GM19467 (cell line): ENCODE measurements around the gene SLC9A7.
A peak's percentile ranks its signal among the peaks of the same experiment; 100 is the strongest.

ENCODE experiments used
- ATAC-seq: cut with Tn5 transposase; IDR thresholded peaks from one replicate; pipeline ENCODE4 v1.9.1; 2021; ENCODE audit warnings: mild to moderate bottlenecking, moderate library complexity; ENCODE audit not compliant: unreplicated experiment

The SLC9A7 gene

DNA sequence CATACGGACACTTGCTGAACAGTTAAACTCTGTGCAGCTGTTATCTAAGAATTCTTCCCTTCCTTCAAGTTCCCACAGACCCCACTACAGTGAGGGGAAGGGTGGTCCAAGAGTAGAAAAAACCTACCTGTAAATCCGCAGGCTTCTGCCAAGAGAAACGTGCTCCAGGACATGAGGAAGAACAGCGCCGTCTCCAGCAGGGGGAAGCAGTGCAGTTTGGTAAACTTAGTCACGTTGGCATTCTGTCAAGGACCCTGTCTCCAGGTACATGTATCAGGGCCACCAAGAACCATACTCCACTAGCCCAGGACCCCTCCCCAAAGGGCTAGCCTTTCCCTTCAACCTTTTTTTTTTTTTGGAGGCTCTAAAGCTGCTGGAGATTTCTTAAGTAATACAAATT lies 105.4 kb downstream of the SLC9A7 start:
- no peak for ATAC-seq

DNA sequence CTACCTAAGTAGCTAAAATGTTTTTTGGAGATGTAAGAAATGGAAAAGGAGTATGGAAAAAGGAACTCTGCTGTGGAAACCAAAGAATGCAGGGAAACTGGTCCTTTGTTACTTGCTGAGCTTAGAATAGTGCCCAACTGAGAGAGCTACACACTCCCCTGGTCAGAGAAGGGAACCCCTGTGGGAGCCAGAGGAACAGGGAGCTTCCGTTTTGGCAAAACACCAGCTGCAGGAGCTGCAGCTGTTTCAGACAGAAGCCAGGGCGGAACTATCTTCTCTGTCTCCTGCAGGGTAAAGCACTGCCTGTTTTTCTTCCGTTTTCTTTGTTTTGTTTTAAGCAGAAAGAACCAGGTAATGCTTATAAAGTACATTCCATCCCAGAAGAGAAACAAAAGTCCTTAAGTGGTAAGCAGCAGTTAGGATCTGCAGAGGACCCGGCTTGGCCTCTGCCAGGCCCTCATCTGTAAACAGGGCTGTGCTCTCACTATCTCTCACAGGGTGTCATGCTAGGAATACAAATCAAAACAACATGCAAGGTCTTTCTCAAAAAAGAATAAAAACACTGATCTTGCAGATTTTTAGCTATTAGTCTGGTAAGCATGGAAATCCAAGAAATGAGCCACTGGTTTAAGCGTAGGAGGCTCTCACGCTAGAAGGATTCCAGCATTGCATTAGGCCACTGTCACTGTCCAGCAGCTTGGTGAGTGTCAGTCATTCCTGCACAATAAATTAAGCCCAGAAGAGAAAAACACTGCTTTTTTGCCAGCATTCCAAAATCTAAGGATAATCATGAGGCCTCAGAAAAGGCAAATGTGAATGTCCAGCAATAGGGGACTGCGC lies 109.3 kb downstream of the SLC9A7 start:
- no peak for ATAC-seq

DNA sequence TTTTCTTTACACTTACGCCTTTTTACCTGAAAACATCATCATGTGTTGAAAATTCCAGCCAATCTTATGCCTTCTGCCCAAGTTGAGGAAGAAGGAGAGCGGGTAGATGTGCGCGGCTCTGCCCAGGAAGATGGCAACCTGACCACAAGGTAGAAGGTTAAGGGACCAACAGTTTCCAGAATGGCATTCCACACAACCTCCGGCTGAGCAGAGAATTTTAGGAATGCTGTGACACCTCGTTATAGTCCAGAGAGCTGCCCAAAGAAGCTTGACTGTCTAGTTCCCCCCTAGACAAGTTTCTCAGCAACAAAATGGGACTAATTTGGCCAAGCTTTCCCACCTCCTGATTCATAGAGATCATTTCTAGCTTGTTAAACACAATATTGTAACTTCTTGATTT lies 110.3 kb downstream of the SLC9A7 start:
- ATAC-seq: no peak

DNA sequence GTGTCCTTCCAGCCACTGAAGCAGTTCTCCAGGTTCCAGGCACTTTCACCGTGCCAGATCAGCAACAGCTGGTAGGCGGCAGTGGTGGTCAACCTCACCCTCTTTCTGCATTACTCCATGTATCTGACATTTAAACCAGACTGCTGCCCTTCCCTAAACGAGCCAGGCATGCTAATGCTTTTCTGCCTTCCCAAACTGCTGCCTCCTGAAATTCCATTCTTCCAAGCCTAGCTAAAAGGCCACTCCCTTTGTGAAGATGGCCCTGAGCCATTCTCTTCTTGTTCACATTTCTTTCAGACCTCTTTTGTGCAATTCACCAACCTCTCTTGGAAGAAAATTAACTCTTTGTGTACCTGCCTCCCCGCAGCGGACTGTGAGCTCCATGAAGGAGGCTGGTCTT lies 111.7 kb downstream of the SLC9A7 start:
- no peak for ATAC-seq

DNA sequence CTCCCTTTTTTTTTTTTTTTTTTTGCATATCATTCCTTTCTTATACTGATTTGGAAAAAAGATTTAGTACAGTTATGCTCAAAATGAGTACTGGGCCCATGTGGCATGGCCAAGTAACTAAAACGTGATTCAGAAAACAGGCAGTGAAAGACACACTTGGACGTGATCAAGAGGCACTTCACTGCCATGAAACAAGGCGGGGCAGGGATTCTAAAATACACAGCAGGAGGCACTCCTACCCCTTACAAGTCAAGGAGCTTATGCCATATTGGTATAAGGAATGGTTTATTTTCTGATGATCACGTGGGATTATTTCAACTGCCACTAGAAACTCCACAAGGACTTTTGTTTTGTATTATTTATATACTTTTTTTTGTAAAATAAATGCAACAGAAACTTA lies 113.3 kb downstream of the SLC9A7 start:
- no peak for ATAC-seq

- no peak for ATAC-seq
Measured at GRCh38 chrX:46643636-46644035, 115.3 kb downstream of the SLC9A7 start.

GRCh38 chrX:46642145-46642544 lies 116.8 kb downstream of the SLC9A7 start:
- ATAC-seq: peak; percentile 43

GRCh38 chrX:46637938-46638337 lies 121.0 kb downstream of the SLC9A7 start:
- ATAC-seq: no peak

DNA sequence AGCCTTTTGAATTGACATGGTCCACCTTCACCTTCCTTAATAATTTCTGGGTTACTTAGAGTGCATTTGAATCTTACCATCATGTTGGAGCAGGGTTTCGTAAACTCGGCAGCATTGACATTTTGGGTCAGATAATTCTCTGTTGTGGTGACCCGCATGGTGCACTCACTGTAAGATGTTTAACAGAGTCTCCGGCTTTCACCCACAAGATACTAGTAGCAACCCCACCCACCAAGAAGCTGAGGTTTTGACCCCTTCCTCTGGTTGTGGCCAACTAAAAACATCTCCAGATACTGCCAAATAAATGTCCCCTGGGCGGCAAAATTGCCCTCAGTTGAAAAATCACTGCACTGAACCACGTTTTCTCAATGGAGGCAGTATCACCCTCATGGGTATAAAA lies 122.7 kb downstream of the SLC9A7 start:
- no peak for ATAC-seq

DNA sequence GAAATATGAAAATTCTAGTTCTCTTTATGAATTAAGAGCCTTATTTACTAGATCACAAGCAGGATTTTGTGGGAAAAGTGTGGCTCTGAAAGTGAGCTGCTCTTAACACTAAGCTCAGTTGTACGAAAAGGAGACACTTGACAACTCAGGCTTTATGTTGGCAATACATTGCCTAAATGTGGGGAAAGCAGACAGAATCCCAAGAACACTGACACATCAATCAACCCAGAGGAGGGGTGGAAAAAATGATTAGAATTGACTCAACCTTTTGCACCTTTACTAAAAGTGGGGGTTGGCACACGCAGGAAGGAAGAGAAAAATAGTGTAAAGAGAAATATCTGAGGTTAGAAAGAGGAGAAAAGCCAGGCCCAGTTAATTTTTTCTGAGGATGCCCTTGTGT lies 123.7 kb downstream of the SLC9A7 start:
- ATAC-seq: no peak

GRCh38 chrX:46634577-46634976 lies 124.3 kb downstream of the SLC9A7 start:
- no peak for ATAC-seq

DNA sequence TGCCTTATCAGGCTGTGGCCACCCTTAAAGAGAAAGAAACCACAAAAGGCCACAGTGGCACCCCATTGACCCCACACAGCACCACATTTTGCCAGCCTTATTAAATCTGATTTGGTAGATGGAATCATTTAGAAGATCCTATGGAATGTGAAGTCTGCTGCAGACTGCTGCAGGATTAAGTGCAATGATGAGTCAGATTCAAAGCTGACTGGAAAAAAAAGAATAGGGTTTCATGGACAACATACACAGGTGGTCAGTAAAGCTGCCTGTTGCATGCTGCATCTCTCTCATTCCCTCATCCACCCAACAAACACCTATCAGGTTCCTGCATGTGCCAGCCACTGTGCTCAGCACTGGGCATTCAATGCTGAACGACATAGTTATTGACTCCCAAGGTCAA lies 128.8 kb downstream of the SLC9A7 start:
- ATAC-seq: no peak

DNA sequence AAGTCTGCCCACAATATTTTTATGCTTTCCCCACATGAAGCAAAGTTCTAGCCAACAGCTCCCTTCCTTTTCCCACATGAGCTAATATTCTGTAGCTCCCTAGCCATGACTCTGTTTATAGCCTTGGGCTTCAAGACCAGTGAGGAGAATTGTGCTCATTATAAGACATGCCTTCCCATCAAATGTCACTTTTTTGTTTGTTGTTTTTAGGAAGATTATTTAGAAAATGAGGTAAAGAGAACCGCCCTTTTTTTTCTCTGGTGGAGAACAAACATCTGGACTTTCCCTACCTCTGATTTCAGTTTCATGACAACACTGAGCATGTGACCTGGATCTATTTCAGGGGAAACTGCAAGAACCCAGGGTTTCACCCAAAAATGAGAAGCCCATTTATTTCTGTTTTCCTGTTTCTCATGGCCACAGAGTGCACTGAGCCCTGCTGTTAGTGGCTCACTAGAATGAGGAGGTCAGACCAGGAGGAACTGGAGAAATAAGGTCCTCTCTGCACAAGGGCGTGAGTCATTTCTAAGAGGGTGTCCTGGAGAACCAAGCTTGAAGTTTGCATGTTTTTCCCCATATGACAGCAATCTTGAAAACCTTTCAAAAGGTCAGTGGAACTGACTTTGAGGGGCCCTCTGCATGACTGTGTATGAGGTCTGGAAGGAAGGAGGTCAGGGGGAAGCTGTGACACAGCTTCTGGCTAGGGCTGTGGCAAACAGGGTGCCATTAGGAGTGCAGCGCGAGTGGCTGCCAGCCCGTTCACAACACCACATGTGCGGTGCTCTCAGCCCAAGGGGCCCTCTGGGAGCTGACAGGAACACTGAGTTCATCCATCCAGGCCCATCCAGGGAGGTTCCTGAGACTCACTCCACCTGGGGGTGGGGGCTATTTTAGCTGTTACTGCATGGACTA lies 130.2 kb downstream of the SLC9A7 start:
- peak; percentile 79 for ATAC-seq

DNA sequence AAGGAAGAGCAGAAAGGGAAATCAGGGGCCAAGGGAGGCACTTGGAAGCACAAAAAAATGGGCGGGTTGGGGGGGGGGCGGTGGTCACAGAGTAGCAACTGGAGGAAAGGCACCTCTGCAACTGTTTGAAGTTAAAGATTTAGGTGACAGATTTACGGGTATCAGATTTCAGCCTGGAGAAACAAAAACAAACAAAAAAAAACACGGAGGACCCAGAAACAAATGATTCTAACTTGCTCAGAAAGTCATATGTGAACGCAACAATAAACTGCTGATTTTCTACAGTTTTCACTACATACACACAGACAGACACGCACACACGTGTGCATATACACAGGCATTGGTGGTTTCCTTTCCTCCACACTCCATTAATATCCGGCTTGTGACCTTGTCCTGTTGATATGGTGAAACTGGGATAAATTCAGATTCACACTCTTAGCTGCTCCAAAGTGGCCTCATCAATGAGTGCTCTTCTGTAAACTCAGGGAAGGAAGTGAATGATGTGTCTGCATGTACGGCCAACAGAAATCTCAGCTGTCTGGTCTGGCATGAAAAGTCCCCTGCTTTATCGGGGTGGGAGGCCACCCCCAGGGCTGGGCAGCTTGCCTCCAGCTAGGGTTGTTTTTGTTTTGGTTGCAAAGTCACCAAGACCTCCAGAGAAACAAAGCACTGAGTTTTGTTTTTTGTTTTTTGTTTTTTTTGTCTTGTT lies 131.1 kb downstream of the SLC9A7 start:
- peak; percentile 14 for ATAC-seq

- no peak for ATAC-seq
Measured at GRCh38 chrX:46627062-46627461, 131.9 kb downstream of the SLC9A7 start.

DNA sequence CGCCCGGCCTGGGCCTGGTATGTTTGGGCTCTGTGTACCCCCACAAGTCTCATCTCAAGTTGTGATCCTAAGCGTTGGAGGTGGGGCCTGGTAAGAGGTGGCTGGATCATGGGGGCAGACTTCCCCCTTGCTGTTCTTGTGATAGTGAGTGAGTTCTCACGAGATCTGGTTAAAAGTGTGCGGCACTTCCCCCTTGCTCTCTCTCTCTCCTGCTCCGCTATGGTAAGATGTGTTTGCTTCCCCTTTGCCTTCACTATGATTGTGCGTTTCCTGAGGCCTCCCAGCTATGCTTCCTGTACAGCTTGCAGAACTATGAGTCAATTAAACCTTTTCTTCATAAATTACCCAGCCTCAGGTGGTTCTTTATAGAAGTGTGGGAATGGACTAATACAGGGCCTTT lies 132.4 kb downstream of the SLC9A7 start:
- no peak for ATAC-seq

DNA sequence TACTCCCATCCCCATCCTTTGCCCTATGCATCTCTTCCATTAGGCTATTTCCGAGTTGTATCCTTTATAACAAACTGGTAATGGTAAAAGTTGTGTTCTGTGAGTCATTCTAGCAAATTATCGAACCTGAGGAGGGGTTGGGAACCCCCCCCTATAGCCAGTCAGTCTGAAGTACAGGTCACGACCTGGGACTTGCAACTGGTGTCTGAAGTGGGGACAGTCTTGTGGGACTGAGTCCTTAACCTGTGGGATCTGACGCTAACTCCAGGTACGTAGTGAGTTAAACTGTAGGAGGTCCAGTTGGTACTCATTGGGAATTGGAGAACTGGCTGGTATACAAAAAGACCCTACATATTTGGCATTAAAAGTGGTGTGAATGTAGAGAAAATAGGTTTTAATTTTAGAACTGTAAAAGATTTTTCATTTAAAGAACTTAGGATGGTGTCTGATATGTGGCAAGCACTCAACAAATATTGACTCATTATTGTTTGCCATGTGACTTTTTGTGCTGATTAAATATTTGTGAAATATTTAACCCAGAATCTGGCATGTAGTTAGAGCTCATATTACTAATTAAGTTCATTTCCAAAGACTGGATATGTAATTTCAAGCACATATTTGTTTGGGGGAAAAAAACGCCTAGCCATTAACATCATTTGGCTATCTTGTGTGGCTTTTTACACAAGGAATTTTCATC lies 134.7 kb downstream of the SLC9A7 start:
- ATAC-seq: no peak

DNA sequence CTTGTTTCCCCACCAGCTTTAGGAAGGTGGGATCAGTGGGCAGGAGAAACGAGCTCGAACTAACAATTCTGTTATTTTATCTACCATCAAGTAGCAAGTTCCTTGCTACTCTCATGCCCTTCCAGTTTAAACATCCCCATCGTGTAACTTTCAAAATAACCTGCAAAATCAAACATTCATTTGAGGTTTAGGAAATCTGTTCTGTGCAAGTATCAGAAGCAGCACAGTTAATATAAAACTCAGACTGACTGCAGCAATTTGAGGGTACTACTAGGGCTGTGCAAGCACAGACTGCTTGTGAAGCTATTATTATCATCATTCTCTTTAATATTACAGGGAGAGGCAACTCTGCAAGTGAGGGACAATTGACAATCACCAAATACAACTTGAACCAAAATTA lies 137.3 kb downstream of the SLC9A7 start:
- ATAC-seq: no peak

GRCh38 chrX:46620505-46620904 lies 138.4 kb downstream of the SLC9A7 start:
- no peak for ATAC-seq

DNA sequence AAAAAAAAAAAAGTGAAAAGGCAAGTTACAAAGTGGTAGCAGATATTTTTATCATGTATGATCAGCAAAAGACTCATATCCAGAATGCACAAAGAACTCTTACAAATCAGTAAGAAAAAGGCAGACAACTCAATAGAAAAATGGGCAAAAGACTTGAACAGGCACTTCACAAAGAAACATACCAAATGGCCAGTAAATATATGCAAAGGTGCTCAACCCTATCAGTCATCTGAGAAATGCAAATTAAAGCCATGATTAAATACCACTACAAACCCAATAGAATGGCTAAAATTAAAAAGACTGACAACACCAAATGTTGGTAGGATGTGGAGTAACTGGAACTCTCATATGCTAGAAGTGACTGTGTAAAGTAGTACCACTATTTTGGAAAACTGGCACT lies 140.0 kb downstream of the SLC9A7 start:
- ATAC-seq: no peak

GRCh38 chrX:46617906-46618305 lies 141.0 kb downstream of the SLC9A7 start:
- no peak for ATAC-seq
